T-helper 17 cell (primary cell): ENCODE results near the gene SLC25A6. TPM values are rescaled to one million over a fixed set of nuclear protein-coding genes. Genes with fewer than 3 reads are reported as not detected.

ENCODE experiments used
- ATAC-seq: fragments of 150-1000 bp; cut with Tn5 transposase; 2 replicates; pipeline ENCODE4 v1.10.0; 2021; ENCODE audit warnings: mild to moderate bottlenecking, moderate library complexity
- DNase-seq, 3 donors: peaks; one replicate each; pipeline versions ENCODE4 v3.0.0 to v3.0.0-alpha.2; 2020 to 2021
- H3K9me3 ChIP-seq: one replicate; pipeline ENCODE4 v1.7.0; 2013; ENCODE audit warnings: low read length, mild to moderate bottlenecking; ENCODE audit not compliant: control insufficient read depth, poor library complexity, severe bottlenecking
- H3K27ac Mint-ChIP-seq: one replicate; pipeline ENCODE4 v1.8.0; 2022; ENCODE audit warnings: mild to moderate bottlenecking, moderate library complexity, mixed read lengths
- H3K27me3 Mint-ChIP-seq: one replicate; pipeline ENCODE4 v1.8.0; 2022; ENCODE audit warnings: mixed read lengths
- H3K36me3 Mint-ChIP-seq: one replicate; pipeline ENCODE4 v1.8.0; 2022; ENCODE audit warnings: low read depth, mixed read lengths
- H3K4me1 Mint-ChIP-seq: one replicate; pipeline ENCODE4 v1.8.0; 2022; ENCODE audit warnings: mild to moderate bottlenecking, mixed read lengths
- H3K4me3 Mint-ChIP-seq: one replicate; pipeline ENCODE4 v1.8.0; 2022; ENCODE audit warnings: mild to moderate bottlenecking, moderate library complexity, mixed read lengths
- total RNA-seq, 4 donors: library from RNA in 2 of 4; stranded (reverse) in 2 of 4; gene quantifications; one replicate each; pipeline ENCODE4 v1.2.3 and lab custom pipeline; 2022 to 2026

SLC25A6 gene
- total RNA-seq, 2 donors from 2014 or later, result 314 to 329 TPM

DNA sequence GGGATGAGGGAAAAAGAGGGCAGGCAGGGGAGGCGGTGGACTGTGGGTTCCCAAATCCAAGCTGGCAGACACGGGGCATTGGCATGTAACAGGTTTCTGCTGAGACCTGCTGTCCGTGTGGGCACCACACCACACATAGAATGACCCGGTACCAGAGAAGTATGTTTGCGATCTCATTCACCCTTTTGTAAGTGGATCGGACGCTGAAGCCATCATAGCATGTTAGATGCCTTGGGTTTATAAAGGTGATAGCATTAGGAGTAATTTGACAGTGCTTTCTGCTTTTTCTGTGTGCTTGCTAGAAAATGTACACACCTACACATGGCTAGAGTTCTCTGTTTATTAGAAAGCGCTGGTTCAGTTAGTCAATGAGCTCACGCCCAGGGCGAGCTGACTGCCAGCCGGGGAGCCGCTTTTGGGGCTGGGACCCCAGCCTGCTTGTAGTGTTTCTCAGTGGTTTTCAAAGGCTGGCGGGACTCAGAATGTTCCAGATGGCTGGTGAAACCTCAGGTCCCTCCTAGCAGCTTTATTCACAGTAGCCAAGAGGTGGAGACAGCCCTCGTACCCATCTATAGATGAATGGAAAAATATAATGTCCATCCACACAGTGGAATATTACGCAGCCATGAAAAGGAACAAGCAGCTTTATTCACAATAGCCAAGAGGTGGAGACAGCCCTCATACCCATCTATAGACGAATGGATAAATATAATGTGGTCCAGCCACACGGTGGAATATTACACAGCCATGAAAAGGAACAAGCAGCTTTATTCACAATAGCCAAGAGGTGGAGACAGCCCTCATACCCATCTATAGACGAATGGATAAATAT is 54.7 kb downstream of the SLC25A6 start:
- ATAC-seq, result peak; percentile 20
- Mint-ChIP-seq H3K27ac (peak overlapping the region; percentile 59), H3K27me3 (peaks cover 21% of the 10 kb centered on the region), H3K4me1 (peaks cover 12% of the 10 kb centered on the region), H3K4me3 (peak overlapping the region; percentile 80), H3K36me3 (no peaks in the 10 kb centered on the region)
- DNase-seq, result no peak
- peaks cover 3% of the 10 kb centered on the region for H3K9me3 ChIP-seq

- Mint-ChIP-seq H3K4me3 (peak within 1 kb of the TSS; percentile 80), H3K36me3 (no peaks in the 10 kb centered on the region), H3K27me3 (peaks cover 21% of the 10 kb centered on the region), H3K27ac (peak within 1 kb of the TSS; percentile 59), H3K4me1 (peaks cover 12% of the 10 kb centered on the region)
- DNase-seq, result no peak
- ATAC-seq, result peak; percentile 41
- H3K9me3 ChIP-seq, result peaks cover 3% of the 10 kb centered on the region
Measured at GRCh38 chrX:1336331-1336943, 55.5 kb downstream of the SLC25A6 start, which contains the start of gene IL3RA. IL3RA (plus strand) TSS chrX:1336785; CDS start chrX:1341766, 4,981 bp downstream.

Other genes starting within 250 kb of the SLC25A6 start
- under 1 TPM; 0.26 to 0.40 TPM for gene CRLF2, start 179.5 kb downstream of the SLC25A6 start, total RNA-seq
- 1 to 10 TPM; 3.4 to 5.2 TPM for gene CSF2RA, start 123.3 kb downstream of the SLC25A6 start, total RNA-seq
- gene IL3RA, start 55.3 kb downstream of the SLC25A6 start, total RNA-seq, result 1 to 10 TPM in 1 of 2 donors, under 1 TPM in 1; 0.60 to 2.8 TPM
- 10 to 100 TPM; 33.8 to 34.6 TPM for gene ASMTL, start 60.8 kb upstream of the SLC25A6 start, total RNA-seq
- 100 to 1,000 TPM; 131 to 141 TPM for gene P2RY8, start 145.1 kb upstream of the SLC25A6 start, total RNA-seq
- 100 to 1,000 TPM in 1 of 2 donors, 10 to 100 TPM in 1; 98.7 to 102 TPM for gene AKAP17A, start 199.5 kb upstream of the SLC25A6 start, total RNA-seq
- under 1 TPM; 0.52 to 0.57 TPM for gene ASMT, start 222.9 kb upstream of the SLC25A6 start, total RNA-seq